Liver (tissue), 9 donors: Measurements from ENCODE around the gene ARNT2. TPM values are rescaled to one million over a fixed set of nuclear protein-coding genes. Genes with fewer than 3 reads are reported as not detected.

Source experiments
- DNase-seq: peaks from one replicate; pipeline ENCODE4 v3.0.0-alpha.2; 2017; ENCODE audit warnings: low spot score
- H3K27ac ChIP-seq, 2 donors: one replicate each; pipeline ENCODE4 v1.7.0; 2013; ENCODE audit warnings: inconsistent platforms in 2 of 2, low read length in 2 of 2, control low read depth in 1 of 2, low read depth in 1 of 2, mild to moderate bottlenecking in 1 of 2
- H3K27me3 ChIP-seq, 4 donors: one replicate each; pipeline versions ENCODE4 v1.6.1 to v1.7.0; 2013; ENCODE audit warnings: low read length in 3 of 4, inconsistent platforms in 1 of 4, mild to moderate bottlenecking in 1 of 4, moderate library complexity in 1 of 4; ENCODE audit not compliant: control insufficient read depth in 4 of 4, insufficient read depth in 4 of 4
- H3K36me3 ChIP-seq, 4 donors: one replicate each; pipeline versions ENCODE4 v1.6.1 to v1.7.0; 2013; ENCODE audit warnings: low read length in 3 of 4, mild to moderate bottlenecking in 3 of 4, low read depth in 1 of 4, moderate library complexity in 1 of 4; ENCODE audit not compliant: control insufficient read depth in 4 of 4, insufficient read depth in 3 of 4
- H3K4me1 ChIP-seq, 4 donors: one replicate each; pipeline versions ENCODE4 v1.6.1 to v1.7.0; 2013; ENCODE audit warnings: low read length in 3 of 4, mild to moderate bottlenecking in 3 of 4, moderate library complexity in 1 of 4; ENCODE audit not compliant: control insufficient read depth in 4 of 4, insufficient read depth in 4 of 4
- H3K4me3 ChIP-seq, 3 donors: one replicate each; pipeline versions ENCODE4 v1.6.1 to v1.7.0; 2013; ENCODE audit warnings: low read length in 3 of 3, control low read depth in 1 of 3, low read depth in 1 of 3, mild to moderate bottlenecking in 1 of 3
- H3K9ac ChIP-seq, 2 donors: one replicate each; pipeline ENCODE4 v1.7.0; 2013; ENCODE audit warnings: low read length in 2 of 2, mild to moderate bottlenecking in 2 of 2, moderate library complexity in 2 of 2, control low read depth in 1 of 2, low read depth in 1 of 2
- H3K9me3 ChIP-seq, 4 donors: one replicate each; pipeline versions ENCODE4 v1.6.1 to v1.7.0; 2013; ENCODE audit warnings: low read length in 3 of 4; ENCODE audit not compliant: control insufficient read depth in 4 of 4
- ATF3 ChIP-seq: IDR thresholded peaks from 2 replicates; pipeline ENCODE4 v1.6.1; 2016; ENCODE audit warnings: antibody characterized with exemption
- EGR1 ChIP-seq, 2 donors: IDR thresholded peaks; 2 replicates each; pipeline ENCODE4 v1.6.1; 2016 to 2018; ENCODE audit warnings: antibody characterized with exemption in 2 of 2, low read depth in 2 of 2
- FOXA2 ChIP-seq: IDR thresholded peaks from 2 replicates; pipeline ENCODE4 v1.6.1; 2016; ENCODE audit warnings: antibody characterized with exemption
- HNF4A ChIP-seq, 2 donors: conservative IDR thresholded peaks; 2 replicates each; pipeline ENCODE4 v1.6.1; 2016; ENCODE audit warnings: antibody characterized with exemption in 2 of 2, mild to moderate bottlenecking in 2 of 2
- HNF4G ChIP-seq: IDR thresholded peaks from 2 replicates; pipeline ENCODE4 v1.6.1; 2016; ENCODE audit warnings: antibody characterized with exemption
- NR2F2 ChIP-seq: IDR thresholded peaks from 2 replicates; pipeline ENCODE4 v1.6.1; 2016; ENCODE audit warnings: antibody characterized with exemption
- REST ChIP-seq: IDR thresholded peaks from 2 replicates; pipeline ENCODE4 v1.6.1; 2016; ENCODE audit warnings: antibody characterized with exemption, mild to moderate bottlenecking
- RXRA ChIP-seq, 2 donors: IDR thresholded peaks; 2 replicates each; pipeline ENCODE4 v1.6.1; 2017 to 2018; ENCODE audit warnings: antibody characterized with exemption in 2 of 2, mild to moderate bottlenecking in 1 of 2
- SP1 ChIP-seq: IDR thresholded peaks from 2 replicates; pipeline ENCODE4 v1.6.1; 2018; ENCODE audit warnings: antibody characterized with exemption, mild to moderate bottlenecking
- TAF1 ChIP-seq: conservative IDR thresholded peaks from 2 replicates; pipeline ENCODE4 v1.6.1; 2016; ENCODE audit warnings: antibody characterized with exemption, mild to moderate bottlenecking
- YY1 ChIP-seq: IDR thresholded peaks from 2 replicates; pipeline ENCODE4 v1.6.1; 2016; ENCODE audit warnings: antibody characterized with exemption, mild to moderate bottlenecking
- ZBTB33 ChIP-seq: IDR thresholded peaks from 2 replicates; pipeline ENCODE4 v1.6.1; 2016; ENCODE audit warnings: antibody characterized with exemption
- WGBS: extraction: QIAGEN DNeasy Blood & Tissue Kit; methylation state at CpG from one replicate; pipeline ENCODE4 v1.1.7; 2013; 5-methylcytosine and 5-hydroxymethylcytosine counted together
- polyA plus RNA-seq, 2 donors: library from polyadenylated mRNA; stranded (reverse) in 1 of 2; unstranded in 1 of 2; fragments of 200-250 nt in 1 of 2; fragments of >200 nt in 1 of 2; fragmentation: Nextera tagmentation in 1 of 2; extraction: Ambion mirVana in 1 of 2; gene quantifications; one replicate each; pipeline versions ENCODE4 v1.2.1 to v1.2.3, GENCODE V29; 2013 to 2015
- total RNA-seq, 2 donors: library from RNA; depleted of rRNA; stranded (reverse); fragments of >200 nt; gene quantifications; one replicate each; pipeline ENCODE4 v1.2.3, GENCODE V29; 2014
- TF ChIP-seq, protein P1 (sequence below): fragments of 150-350 bp; IDR thresholded peaks from 2 replicates; pipeline ENCODE4 v1.5.1; 2017; ENCODE audit warnings: improper control_type of control experiment, low read depth, low read length; ENCODE audit not compliant: missing input control
- donor health status: healthy.
- donor health status: healthy.
- donor health status: healthy.
- donor health status: healthy.
- donor health status: healthy.

Gene ARNT2
- total and polyA plus RNA-seq, 4 donors: 0.17 to 0.92 (median 0.54) TPM

- Histone ChIP-seq H3K27me3 (peaks cover 0 to 2% (median 0%) of the 10 kb centered on the region in 4 donors), H3K9ac (no peak overlapping the region), H3K9me3 (peaks cover 0 to 13% (median under 1%) of the 10 kb centered on the region in 4 donors), H3K4me3 (no peak overlapping the region), H3K27ac (no peak overlapping the region), H3K36me3 (no peaks in the 10 kb centered on the region), H3K4me1 (no peaks in the 10 kb centered on the region)
- DNase-seq: no peak
- TF ChIP-seq RXRA (IDR thresholded peaks at IDR 0.05) (no peak), EGR1 (IDR thresholded peaks at IDR 0.05; ENCODE audit: low read depth in 2 of 2) (no peak), TAF1 (no peak)
- WGBS: 92% methylated on average over 1 of the region's 1 CpG
These were observed 222.5 kb downstream of the ARNT2 start for GRCh38 chr15:80626643-80627120.

GRCh38 chr15:80629355-80629754, 225.2 kb downstream of the ARNT2 start:
- no peak for DNase-seq
- 78% methylated on average over 3 of the region's 3 CpGs for WGBS

More at GRCh38 chr15:80629355-80629754, 225.2 kb downstream of the ARNT2 start:
- Histone ChIP-seq H3K9ac (no peak overlapping the region), H3K27me3 (peaks cover 0 to 2% (median 0%) of the 10 kb centered on the region in 4 donors), H3K27ac (no peak overlapping the region), H3K4me3 (no peak overlapping the region), H3K9me3 (peaks cover 0 to 6% (median 0%) of the 10 kb centered on the region in 4 donors), H3K4me1 (no peaks in the 10 kb centered on the region), H3K36me3 (no peaks in the 10 kb centered on the region)
- TF ChIP-seq ATF3: no peak
- no peak for TF ChIP-seq NR2F2
- TF ChIP-seq RXRA (IDR thresholded peaks at IDR 0.05): no peak
- TF ChIP-seq TAF1: no peak
- TF ChIP-seq, protein P1, sequence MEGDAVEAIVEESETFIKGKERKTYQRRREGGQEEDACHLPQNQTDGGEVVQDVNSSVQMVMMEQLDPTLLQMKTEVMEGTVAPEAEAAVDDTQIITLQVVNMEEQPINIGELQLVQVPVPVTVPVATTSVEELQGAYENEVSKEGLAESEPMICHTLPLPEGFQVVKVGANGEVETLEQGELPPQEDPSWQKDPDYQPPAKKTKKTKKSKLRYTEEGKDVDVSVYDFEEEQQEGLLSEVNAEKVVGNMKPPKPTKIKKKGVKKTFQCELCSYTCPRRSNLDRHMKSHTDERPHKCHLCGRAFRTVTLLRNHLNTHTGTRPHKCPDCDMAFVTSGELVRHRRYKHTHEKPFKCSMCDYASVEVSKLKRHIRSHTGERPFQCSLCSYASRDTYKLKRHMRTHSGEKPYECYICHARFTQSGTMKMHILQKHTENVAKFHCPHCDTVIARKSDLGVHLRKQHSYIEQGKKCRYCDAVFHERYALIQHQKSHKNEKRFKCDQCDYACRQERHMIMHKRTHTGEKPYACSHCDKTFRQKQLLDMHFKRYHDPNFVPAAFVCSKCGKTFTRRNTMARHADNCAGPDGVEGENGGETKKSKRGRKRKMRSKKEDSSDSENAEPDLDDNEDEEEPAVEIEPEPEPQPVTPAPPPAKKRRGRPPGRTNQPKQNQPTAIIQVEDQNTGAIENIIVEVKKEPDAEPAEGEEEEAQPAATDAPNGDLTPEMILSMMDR: no peak
- TF ChIP-seq ZBTB33: no peak
- TF ChIP-seq REST: no peak
- TF ChIP-seq FOXA2: no peak
- TF ChIP-seq YY1: no peak
- no peak for TF ChIP-seq SP1
- TF ChIP-seq HNF4G: no peak
- no peak for TF ChIP-seq HNF4A (conservative IDR thresholded peaks at IDR 0.05)
